Peyer's patch (tissue), 4 donors: ENCODE data around the gene GOLPH3.

Experiments used
- POLR2A ChIP-seq, 2 donors: fragments of 450-650 bp; IDR thresholded peaks; one replicate each; pipeline ENCODE4 v1.5.1; 2017; ENCODE audit warnings: antibody characterized with exemption in 2 of 2, mild to moderate bottlenecking in 2 of 2, moderate library complexity in 2 of 2
- TF ChIP-seq, protein P1 (sequence below), 6 experiments: fragments of 450-650 bp in 4 of 6; fragments of 200-600 bp in 2 of 6; sonication (generic) in 1 of 6; IDR thresholded peaks; one replicate each; pipeline ENCODE4 v1.5.1; 2017 to 2019; ENCODE audit warnings: antibody characterized with exemption in 6 of 6, mild to moderate bottlenecking in 3 of 6, moderate library complexity in 1 of 6

DNA sequence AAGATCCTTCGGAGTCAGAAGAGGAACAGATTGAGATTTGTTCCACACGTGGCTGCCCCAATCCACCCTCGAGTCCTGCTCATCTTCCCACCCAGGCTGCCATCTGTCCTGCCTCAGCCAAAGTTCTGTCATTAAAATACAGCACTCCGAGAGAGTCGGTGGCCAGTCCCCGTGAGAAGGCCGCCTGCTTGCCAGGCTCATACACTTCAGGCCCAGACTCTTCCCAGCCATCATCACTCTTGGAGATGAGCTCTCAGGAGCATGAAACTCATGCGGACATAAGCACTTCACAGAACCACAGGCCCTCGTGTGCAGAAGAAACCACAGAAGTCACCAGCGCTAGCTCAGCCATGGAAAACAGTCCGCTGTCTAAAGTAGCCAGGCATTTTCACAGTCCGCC is 85.9 kb downstream of the GOLPH3 start:
- TF ChIP-seq, protein P1, sequence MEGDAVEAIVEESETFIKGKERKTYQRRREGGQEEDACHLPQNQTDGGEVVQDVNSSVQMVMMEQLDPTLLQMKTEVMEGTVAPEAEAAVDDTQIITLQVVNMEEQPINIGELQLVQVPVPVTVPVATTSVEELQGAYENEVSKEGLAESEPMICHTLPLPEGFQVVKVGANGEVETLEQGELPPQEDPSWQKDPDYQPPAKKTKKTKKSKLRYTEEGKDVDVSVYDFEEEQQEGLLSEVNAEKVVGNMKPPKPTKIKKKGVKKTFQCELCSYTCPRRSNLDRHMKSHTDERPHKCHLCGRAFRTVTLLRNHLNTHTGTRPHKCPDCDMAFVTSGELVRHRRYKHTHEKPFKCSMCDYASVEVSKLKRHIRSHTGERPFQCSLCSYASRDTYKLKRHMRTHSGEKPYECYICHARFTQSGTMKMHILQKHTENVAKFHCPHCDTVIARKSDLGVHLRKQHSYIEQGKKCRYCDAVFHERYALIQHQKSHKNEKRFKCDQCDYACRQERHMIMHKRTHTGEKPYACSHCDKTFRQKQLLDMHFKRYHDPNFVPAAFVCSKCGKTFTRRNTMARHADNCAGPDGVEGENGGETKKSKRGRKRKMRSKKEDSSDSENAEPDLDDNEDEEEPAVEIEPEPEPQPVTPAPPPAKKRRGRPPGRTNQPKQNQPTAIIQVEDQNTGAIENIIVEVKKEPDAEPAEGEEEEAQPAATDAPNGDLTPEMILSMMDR (IDR thresholded peaks at IDR 0.05) = no peak
- no peak for TF ChIP-seq POLR2A (IDR thresholded peaks at IDR 0.05)
